Body of pancreas (tissue), 4 donors: ENCODE data around the gene PAPPA2.

Experiments
- CTCF ChIP-seq, 7 experiments: fragments of 450-650 bp in 4 of 7; fragments of 200-600 bp in 3 of 7; sonication (generic) in 3 of 7; IDR thresholded peaks; one replicate each; pipeline ENCODE4 v1.5.1; 2016 to 2019; ENCODE audit warnings: antibody characterized with exemption in 7 of 7
- POLR2A ChIP-seq, 3 donors: fragments of 450-650 bp; IDR thresholded peaks; one replicate each; pipeline ENCODE4 v1.6.1; 2016; ENCODE audit warnings: antibody characterized with exemption in 3 of 3, mild to moderate bottlenecking in 2 of 3

GRCh38 chr1:176462674-176463378 lies at the start of gene PAPPA2:
- TF ChIP-seq CTCF (IDR thresholded peaks at IDR 0.05), result no peak
- no peak for TF ChIP-seq POLR2A (IDR thresholded peaks at IDR 0.05)
